Measurements from ENCODE around the gene TAAR5.

Gene TAAR5

DNA sequence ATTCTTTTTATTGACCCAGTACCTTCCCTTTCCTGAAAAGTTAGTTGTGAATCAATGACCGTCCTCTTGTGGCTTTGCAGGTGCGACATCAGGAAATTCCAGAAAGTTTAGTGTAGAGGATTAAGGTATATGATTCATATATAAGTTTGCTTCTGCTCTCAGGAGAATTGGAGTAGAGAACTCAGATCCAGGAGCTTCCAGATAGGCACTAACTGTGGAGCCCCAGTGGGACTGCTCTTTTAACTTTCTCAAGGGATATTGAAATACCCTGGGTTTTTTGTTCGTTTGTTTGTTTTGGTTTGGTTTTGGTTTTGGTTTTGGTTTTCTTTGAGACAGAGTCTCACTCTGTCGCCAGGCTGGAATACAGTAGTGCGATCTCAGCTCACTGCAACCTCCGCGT is 25.0 kb upstream of the TAAR5 start:
- Histone ChIP-seq H3K4me3 (replicated peaks; ENCODE audit: insufficient read depth, low read length) (no peak overlapping the region), H3K27me3 (ENCODE audit: insufficient read depth, poor library complexity, severe bottlenecking) (peaks cover 4% of the 10 kb centered on the region), H3K27ac (replicated peaks) (no peak overlapping the region)
- TF ChIP-seq, protein P1, sequence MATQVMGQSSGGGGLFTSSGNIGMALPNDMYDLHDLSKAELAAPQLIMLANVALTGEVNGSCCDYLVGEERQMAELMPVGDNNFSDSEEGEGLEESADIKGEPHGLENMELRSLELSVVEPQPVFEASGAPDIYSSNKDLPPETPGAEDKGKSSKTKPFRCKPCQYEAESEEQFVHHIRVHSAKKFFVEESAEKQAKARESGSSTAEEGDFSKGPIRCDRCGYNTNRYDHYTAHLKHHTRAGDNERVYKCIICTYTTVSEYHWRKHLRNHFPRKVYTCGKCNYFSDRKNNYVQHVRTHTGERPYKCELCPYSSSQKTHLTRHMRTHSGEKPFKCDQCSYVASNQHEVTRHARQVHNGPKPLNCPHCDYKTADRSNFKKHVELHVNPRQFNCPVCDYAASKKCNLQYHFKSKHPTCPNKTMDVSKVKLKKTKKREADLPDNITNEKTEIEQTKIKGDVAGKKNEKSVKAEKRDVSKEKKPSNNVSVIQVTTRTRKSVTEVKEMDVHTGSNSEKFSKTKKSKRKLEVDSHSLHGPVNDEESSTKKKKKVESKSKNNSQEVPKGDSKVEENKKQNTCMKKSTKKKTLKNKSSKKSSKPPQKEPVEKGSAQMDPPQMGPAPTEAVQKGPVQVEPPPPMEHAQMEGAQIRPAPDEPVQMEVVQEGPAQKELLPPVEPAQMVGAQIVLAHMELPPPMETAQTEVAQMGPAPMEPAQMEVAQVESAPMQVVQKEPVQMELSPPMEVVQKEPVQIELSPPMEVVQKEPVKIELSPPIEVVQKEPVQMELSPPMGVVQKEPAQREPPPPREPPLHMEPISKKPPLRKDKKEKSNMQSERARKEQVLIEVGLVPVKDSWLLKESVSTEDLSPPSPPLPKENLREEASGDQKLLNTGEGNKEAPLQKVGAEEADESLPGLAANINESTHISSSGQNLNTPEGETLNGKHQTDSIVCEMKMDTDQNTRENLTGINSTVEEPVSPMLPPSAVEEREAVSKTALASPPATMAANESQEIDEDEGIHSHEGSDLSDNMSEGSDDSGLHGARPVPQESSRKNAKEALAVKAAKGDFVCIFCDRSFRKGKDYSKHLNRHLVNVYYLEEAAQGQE (IDR thresholded peaks at IDR 0.05; ENCODE audit: insufficient replicate concordance, low read depth) = no peak
- TF ChIP-seq SPI1 (IDR thresholded peaks at IDR 0.05; ENCODE audit: borderline replicate concordance, low read depth) (no peak), GABPA (IDR thresholded peaks at IDR 0.05; ENCODE audit: low read depth) (no peak), POLR2AphosphoS5 (IDR thresholded peaks at IDR 0.05; ENCODE audit: low read depth) (no peak)
- TF ChIP-seq, protein P2, sequence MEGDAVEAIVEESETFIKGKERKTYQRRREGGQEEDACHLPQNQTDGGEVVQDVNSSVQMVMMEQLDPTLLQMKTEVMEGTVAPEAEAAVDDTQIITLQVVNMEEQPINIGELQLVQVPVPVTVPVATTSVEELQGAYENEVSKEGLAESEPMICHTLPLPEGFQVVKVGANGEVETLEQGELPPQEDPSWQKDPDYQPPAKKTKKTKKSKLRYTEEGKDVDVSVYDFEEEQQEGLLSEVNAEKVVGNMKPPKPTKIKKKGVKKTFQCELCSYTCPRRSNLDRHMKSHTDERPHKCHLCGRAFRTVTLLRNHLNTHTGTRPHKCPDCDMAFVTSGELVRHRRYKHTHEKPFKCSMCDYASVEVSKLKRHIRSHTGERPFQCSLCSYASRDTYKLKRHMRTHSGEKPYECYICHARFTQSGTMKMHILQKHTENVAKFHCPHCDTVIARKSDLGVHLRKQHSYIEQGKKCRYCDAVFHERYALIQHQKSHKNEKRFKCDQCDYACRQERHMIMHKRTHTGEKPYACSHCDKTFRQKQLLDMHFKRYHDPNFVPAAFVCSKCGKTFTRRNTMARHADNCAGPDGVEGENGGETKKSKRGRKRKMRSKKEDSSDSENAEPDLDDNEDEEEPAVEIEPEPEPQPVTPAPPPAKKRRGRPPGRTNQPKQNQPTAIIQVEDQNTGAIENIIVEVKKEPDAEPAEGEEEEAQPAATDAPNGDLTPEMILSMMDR (IDR thresholded peaks at IDR 0.05; ENCODE audit: insufficient read depth, low read length) = no peak
- DNase-seq (ENCODE audit: low read depth in 1 of 2, low spot score in 1 of 2) = no peak

DNA sequence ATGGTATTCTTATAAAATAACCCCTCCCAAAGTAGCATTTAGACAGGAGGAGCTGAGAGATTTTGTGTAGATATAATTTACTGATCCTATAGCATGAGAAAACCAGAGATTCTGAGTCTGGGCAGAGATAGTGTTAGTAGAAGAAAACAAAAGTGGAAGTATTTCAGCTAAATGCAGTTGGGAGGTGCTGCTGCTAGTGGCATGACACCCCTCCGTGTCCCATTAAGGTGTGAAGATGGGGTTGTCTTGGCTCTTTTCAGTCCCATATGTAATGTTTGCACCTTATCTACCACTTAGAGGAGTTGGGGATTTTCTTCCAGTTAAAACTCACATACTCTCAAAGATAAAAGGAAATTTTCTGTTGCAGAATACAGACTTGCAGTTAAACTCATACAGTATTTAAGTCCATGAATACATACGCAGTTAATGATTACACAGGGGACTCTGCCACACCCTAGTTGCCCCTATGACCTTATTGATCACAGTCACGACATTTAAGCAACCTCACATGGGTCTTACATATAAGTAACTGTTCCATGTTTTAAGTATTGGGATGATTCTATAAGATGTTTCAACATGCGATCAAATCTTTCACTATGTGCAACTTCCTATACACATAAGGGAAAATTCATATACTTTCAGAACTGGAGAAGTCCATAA is 23.0 kb upstream of the TAAR5 start:
- no peak overlapping the region for H3K27ac ChIP-seq (replicated peaks)
- TF ChIP-seq GABPA (IDR thresholded peaks at IDR 0.05; ENCODE audit: low read depth) (no peak), POLR2AphosphoS5 (IDR thresholded peaks at IDR 0.05; ENCODE audit: low read depth) (no peak)
- H3K4me3 ChIP-seq (replicated peaks; ENCODE audit: insufficient read depth, low read length) = no peak overlapping the region
- no peak for DNase-seq (ENCODE audit: low read depth in 1 of 2, low spot score in 1 of 2)
- peaks cover 2% of the 10 kb centered on the region for H3K27me3 ChIP-seq (ENCODE audit: insufficient read depth, poor library complexity, severe bottlenecking)

DNA sequence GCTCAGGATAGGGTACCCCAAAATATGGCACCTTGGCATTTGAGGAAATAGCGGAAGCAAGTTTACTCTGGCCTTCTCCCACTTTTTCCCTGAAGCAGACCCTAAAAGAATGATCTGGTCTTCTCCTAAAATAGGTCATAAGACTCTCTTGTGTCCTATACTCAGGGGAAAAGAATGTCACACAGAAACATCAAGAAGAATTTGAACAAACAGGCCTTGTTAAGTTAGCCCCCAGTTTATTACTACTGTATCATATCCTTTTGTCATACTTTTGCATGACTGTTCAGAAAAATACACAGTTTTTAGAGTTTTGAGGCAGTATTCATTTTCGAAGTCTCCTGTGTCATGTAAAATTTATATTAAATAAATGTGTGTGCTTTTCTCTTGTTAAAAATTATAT is 22.1 kb upstream of the TAAR5 start:
- Histone ChIP-seq H3K4me3 (replicated peaks; ENCODE audit: insufficient read depth, low read length) (no peak overlapping the region), H3K27ac (replicated peaks) (no peak overlapping the region), H3K27me3 (ENCODE audit: insufficient read depth, poor library complexity, severe bottlenecking) (peaks cover 2% of the 10 kb centered on the region)
- TF ChIP-seq GABPA (IDR thresholded peaks at IDR 0.05; ENCODE audit: low read depth) (no peak), SPI1 (IDR thresholded peaks at IDR 0.05; ENCODE audit: borderline replicate concordance, low read depth) (no peak)
- TF ChIP-seq, protein P2 (IDR thresholded peaks at IDR 0.05; ENCODE audit: insufficient read depth, low read length) = no peak
- TF ChIP-seq, protein P1 (IDR thresholded peaks at IDR 0.05; ENCODE audit: insufficient replicate concordance, low read depth) = no peak
- DNase-seq (ENCODE audit: low read depth in 1 of 2, low spot score in 1 of 2) = no peak

DNA sequence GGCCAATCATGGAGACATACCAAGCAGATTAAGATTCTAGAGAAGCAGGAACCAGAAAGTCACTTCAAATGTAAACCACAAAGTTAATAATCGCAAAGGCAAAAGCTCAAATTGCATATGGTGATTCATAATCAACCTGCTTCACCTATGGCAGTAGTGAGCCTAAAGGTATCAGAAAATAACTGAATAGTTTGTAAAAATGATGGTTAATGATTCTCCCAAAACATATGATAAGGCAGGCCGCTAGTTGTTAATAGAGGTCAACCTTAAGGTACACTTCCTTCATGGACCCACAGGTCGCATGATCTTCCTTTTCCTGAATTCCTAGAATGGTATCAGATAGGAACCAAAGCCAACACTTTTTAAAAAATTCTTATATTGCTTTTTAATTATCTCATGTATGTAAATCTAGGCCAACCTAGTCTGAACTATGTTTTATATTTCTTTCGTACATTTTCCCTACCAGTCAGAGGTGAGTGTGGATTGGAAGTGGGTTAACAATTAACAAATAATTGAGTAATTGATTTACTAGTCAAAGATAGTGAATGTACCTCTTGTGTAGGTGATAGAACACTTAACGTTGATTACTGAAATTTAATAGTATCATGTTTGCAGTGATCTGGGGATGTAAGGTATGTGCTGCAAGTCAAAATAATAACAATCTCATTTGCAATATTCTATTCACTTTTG is 18.1 kb upstream of the TAAR5 start:
- Histone ChIP-seq H3K27ac (replicated peaks) (no peak overlapping the region), H3K4me3 (replicated peaks; ENCODE audit: insufficient read depth, low read length) (no peak overlapping the region), H3K27me3 (ENCODE audit: insufficient read depth, poor library complexity, severe bottlenecking) (no peaks in the 10 kb centered on the region)
- TF ChIP-seq, protein P1 (IDR thresholded peaks at IDR 0.05; ENCODE audit: insufficient replicate concordance, low read depth) = no peak
- TF ChIP-seq POLR2AphosphoS5 (IDR thresholded peaks at IDR 0.05; ENCODE audit: low read depth) (no peak), SPI1 (IDR thresholded peaks at IDR 0.05; ENCODE audit: borderline replicate concordance, low read depth) (no peak), GABPA (IDR thresholded peaks at IDR 0.05; ENCODE audit: low read depth) (no peak)
- TF ChIP-seq, protein P2 (IDR thresholded peaks at IDR 0.05; ENCODE audit: insufficient read depth, low read length) = no peak
- DNase-seq (ENCODE audit: low read depth in 1 of 2, low spot score in 1 of 2) = no peak

All from HL-60 (cell line).